GM12878 (cell line): ENCODE results near the gene MUSTN1. TPM values are rescaled to one million over a fixed set of nuclear protein-coding genes. Genes with fewer than 3 reads are reported as not detected.

ENCODE experiments used
- ATAC-seq: fragments of 200-7000 bp; cut with Tn5 transposase; 3 replicates; pipeline ENCODE4 v1.9.1; 2020; ENCODE audit warnings: mild to moderate bottlenecking, moderate library complexity
- BruUV-seq: library from RNA; stranded (reverse); fragments of 400-500 nt; replicated peaks from 2 replicates; lab custom pipeline; 2021; lab: Mats Ljungman, UMichigan
- CTCF ChIA-PET: fragments of 300-600 bp; sonication (Branson Sonifier 250); formaldehyde crosslinking; extraction: SDS; loops from one replicate; lab custom pipeline; 2021; ENCODE audit warnings: inconsistent platforms; lab: Yijun Ruan, JAX
- POLR2A ChIA-PET: fragments of 350-600 bp; formaldehyde crosslinking; extraction: SDS; loops from one replicate; lab custom pipeline; 2021; ENCODE audit warnings: inconsistent platforms; lab: Charles Lee
- RAD21 ChIA-PET: fragments of 300-600 bp; sonication (Branson Sonifier 250); formaldehyde crosslinking; loops from one replicate; lab custom pipeline; 2023; ENCODE audit warnings: antibody characterized with exemption; ENCODE audit not compliant: unreplicated experiment; lab: Charles Lee
- SMC1A ChIA-PET: fragments of 300-600 bp; sonication (Branson Sonifier 250); formaldehyde crosslinking; loops from one replicate; lab custom pipeline; 2023; ENCODE audit not compliant: unreplicated experiment, uncharacterized antibody; lab: Charles Lee
- DNase-seq: peaks from one replicate; pipeline ENCODE4 v3.0.0-alpha.2; 2011; ENCODE audit warnings: low read depth, low spot score
- FAIRE-seq: peaks from 3 replicates; lab custom pipeline; 2011; peaks lifted over from hg19 to GRCh38; lab: Jason Lieb, UNC
- H2AFZ ChIP-seq: 2 replicates; pipeline ENCODE4 v1.6.0; 2011; ENCODE audit warnings: low read depth, low read length, control low read depth; ENCODE audit not compliant: control insufficient read depth
- H3K27ac ChIP-seq: 2 replicates; pipeline ENCODE4 v1.5.1; 2011; ENCODE audit warnings: control low read depth; ENCODE audit not compliant: control insufficient read depth, insufficient read depth
- H3K27me3 ChIP-seq, 2 experiments: replicated peaks in 1 of 2; 2 replicates each; pipeline versions ENCODE4 v1.6.0 to v1.6.1; 2011; ENCODE audit warnings: low read length in 1 of 2; ENCODE audit not compliant: control insufficient read depth in 2 of 2, insufficient read depth in 2 of 2
- H3K36me3 ChIP-seq, 2 experiments: 2 replicates each; pipeline ENCODE4 v1.5.1; 2011; ENCODE audit warnings: low read length in 1 of 2; ENCODE audit not compliant: control insufficient read depth in 2 of 2, insufficient read depth in 2 of 2
- H3K4me1 ChIP-seq: 2 replicates; pipeline ENCODE4 v1.6.1; 2011; ENCODE audit warnings: mild to moderate bottlenecking, low read length, moderate library complexity, mixed read lengths; ENCODE audit not compliant: control insufficient read depth, insufficient read depth
- H3K4me2 ChIP-seq: 2 replicates; pipeline ENCODE4 v1.6.0; 2011; ENCODE audit warnings: control low read depth; ENCODE audit not compliant: control insufficient read depth, insufficient read depth
- H3K4me3 ChIP-seq: fragments of 200-600 bp; sonication (generic); 2 replicates; pipeline ENCODE4 v1.5.1; 2016
- H3K79me2 ChIP-seq: 2 replicates; pipeline ENCODE4 v1.6.0; 2011; ENCODE audit warnings: low read length; ENCODE audit not compliant: control insufficient read depth, insufficient read depth
- H3K9ac ChIP-seq: 2 replicates; pipeline ENCODE4 v1.8.0; 2011; ENCODE audit warnings: low read length, control low read depth, mixed read lengths; ENCODE audit not compliant: control insufficient read depth, insufficient read depth
- H3K9me3 ChIP-seq: replicated peaks from 3 replicates; pipeline ENCODE4 v1.5.1; 2011; ENCODE audit warnings: mild to moderate bottlenecking, low read length; ENCODE audit not compliant: control insufficient read depth, insufficient read depth
- H4K20me1 ChIP-seq: 2 replicates; pipeline ENCODE4 v1.6.0; 2011; ENCODE audit not compliant: control insufficient read depth, insufficient read depth
- BCLAF1 ChIP-seq: fragments of 450-650 bp; IDR thresholded peaks from 2 replicates; pipeline ENCODE4 v1.6.1; 2017; ENCODE audit warnings: antibody characterized with exemption, mild to moderate bottlenecking, moderate library complexity
- CHD2 ChIP-seq: IDR thresholded peaks from 2 replicates; pipeline ENCODE4 v1.6.1; 2011; ENCODE audit warnings: low read depth, low read length, improper control_type of control experiment, borderline replicate concordance
- FOS ChIP-seq: IDR thresholded peaks from 3 replicates; pipeline ENCODE4 v1.6.1; 2011; ENCODE audit warnings: borderline replicate concordance; ENCODE audit not compliant: insufficient read length; ENCODE audit errors: extremely low read depth
- GABPA ChIP-seq: IDR thresholded peaks from 2 replicates; pipeline ENCODE4 v1.6.1; 2014; ENCODE audit warnings: antibody characterized with exemption, low read depth, mild to moderate bottlenecking, inconsistent platforms
- HDAC6 ChIP-seq: fragments of 200-600 bp; sonication (generic); IDR thresholded peaks from one replicate; pipeline ENCODE4 v1.8.0; 2017; ENCODE audit warnings: antibody characterized with exemption; ENCODE audit not compliant: unreplicated experiment
- HSF1 ChIP-seq: fragments of 150-350 bp; IDR thresholded peaks from 2 replicates; pipeline ENCODE4 v1.6.1; 2014; ENCODE audit warnings: mild to moderate bottlenecking, low read depth, low read length
- MXI1 ChIP-seq: fragments of 150-350 bp; IDR thresholded peaks from 2 replicates; pipeline ENCODE4 v1.6.1; 2011; ENCODE audit warnings: low read depth, mild to moderate bottlenecking, inconsistent platforms, low read length, improper control_type of control experiment
- NBN ChIP-seq: fragments of 450-650 bp; IDR thresholded peaks from 2 replicates; pipeline ENCODE4 v1.6.1; 2016
- NFXL1 ChIP-seq: fragments of 450-650 bp; IDR thresholded peaks from 2 replicates; pipeline ENCODE4 v1.6.1; 2017; ENCODE audit warnings: antibody characterized with exemption, mild to moderate bottlenecking, borderline replicate concordance
- NFYB ChIP-seq: IDR thresholded peaks from 2 replicates; pipeline ENCODE4 v1.6.1; 2011; ENCODE audit warnings: low read depth, mild to moderate bottlenecking, low read length, improper control_type of control experiment, moderate library complexity; ENCODE audit not compliant: insufficient read depth
- POLR2AphosphoS2 ChIP-seq: IDR thresholded peaks from 2 replicates; pipeline ENCODE4 v1.6.1; 2011; ENCODE audit warnings: low read depth, mild to moderate bottlenecking, low read length, improper control_type of control experiment, moderate library complexity
- POLR2AphosphoS5 ChIP-seq: IDR thresholded peaks from 2 replicates; pipeline ENCODE4 v1.6.1; 2011; ENCODE audit warnings: mild to moderate bottlenecking, low read length, inconsistent platforms
- RAD51 ChIP-seq: fragments of 450-650 bp; IDR thresholded peaks from 2 replicates; pipeline ENCODE4 v1.6.1; 2016; ENCODE audit warnings: moderate library complexity, mild to moderate bottlenecking, inconsistent platforms
- RB1 ChIP-seq: fragments of 450-650 bp; formaldehyde crosslinking; IDR thresholded peaks from 2 replicates; pipeline ENCODE4 v1.6.1; 2017; ENCODE audit warnings: mild to moderate bottlenecking, borderline replicate concordance
- REST ChIP-seq: IDR thresholded peaks from 2 replicates; pipeline ENCODE4 v1.6.1; 2012; ENCODE audit warnings: mild to moderate bottlenecking, low read depth, low read length
- SREBF1 ChIP-seq: IDR thresholded peaks from 2 replicates; pipeline ENCODE4 v1.6.1; 2012; ENCODE audit warnings: mild to moderate bottlenecking, low read length
- ZNF384 ChIP-seq: IDR thresholded peaks from 2 replicates; pipeline ENCODE4 v1.6.1; 2012; ENCODE audit warnings: low read depth, mild to moderate bottlenecking, low read length, improper control_type of control experiment, borderline replicate concordance
- WGBS: methylation state at CpG from one replicate; pipeline ENCODE4 v1.1.6; 2016; ENCODE audit warnings: low lambda C conversion rate; ENCODE audit not compliant: insufficient replicate concordance, insufficient coverage; ENCODE audit errors: missing lambda C conversion rate; 5-methylcytosine and 5-hydroxymethylcytosine counted together
- in situ Hi-C: fragments of 300-500 bp; cut with MboI; formaldehyde crosslinking; loops from 9 replicates; pipeline ENCODE4 v1.14.3; 2018; ENCODE audit warnings: mixed read lengths
- intact Hi-C: fragments of 100-400 bp; cut with micrococcal nuclease; formaldehyde crosslinking; loops from one replicate; pipeline ENCODE4 v1.14.2; 2022; ENCODE audit not compliant: unreplicated experiment
- polyA plus RNA-seq, 11 experiments: library from polyadenylated mRNA; depleted of rRNA in 4 of 11; unstranded in 6 of 11; stranded (reverse) in 5 of 11; fragments of >200 nt; fragmentation: Nextera tagmentation in 4 of 11; fragmentation: Illumina TruSeq in 1 of 11; extraction: Ambion mirVana in 4 of 11; extraction: Trizol in 1 of 11; gene quantifications; 1 replicate in 1 of 11; 2 replicates in 10 of 11; pipeline versions ENCODE4 v1.2.1 to v1.2.3, GENCODE V29; 2011 to 2016; ENCODE audit warnings: inconsistent platforms in 2 of 11, missing spikeins in 2 of 11, low read depth in 1 of 11
- total RNA-seq, 4 experiments: library from RNA; depleted of rRNA in 3 of 4; stranded (reverse); fragments of >200 nt in 3 of 4; fragmentation: Illumina TruSeq in 1 of 4; extraction: Trizol in 1 of 4; gene quantifications; 2 replicates each; pipeline versions ENCODE4 v1.2.1 to v1.2.3, GENCODE V29; 2013 to 2021

MUSTN1 gene
- total and polyA plus RNA-seq, 10 of the 15 experiments (the other 5 are each of a cell fraction or from before 2014, with no cell fraction given) = 0.35 to 4.5 (median 1.2) TPM; not detected in 2

- H3K27me3 ChIP-seq = no peaks in the 10 kb centered on the region
- ChIA-PET CTCF (no interaction called here), POLR2A (no interaction called here), SMC1A (no interaction called here), RAD21 (no interaction called here)
- no peak for FAIRE-seq
- 56% methylated on average over 16 of the region's 19 CpGs for WGBS
- in situ Hi-C loops (no loop called here), intact Hi-C loops (no loop called here)
- no peak overlapping the region for H3K27ac ChIP-seq
- DNase-seq = no peak
- no peak overlapping the region for H3K4me2 ChIP-seq
- no peaks in the 10 kb centered on the region for H3K4me1 ChIP-seq
- BruUV-seq = no TSS peak
- no peak overlapping the region for H2AFZ ChIP-seq
- no peak overlapping the region for H3K4me3 ChIP-seq
- H3K36me3 ChIP-seq = no peaks in the 10 kb centered on the region
- no peaks in the 10 kb centered on the region for H3K79me2 ChIP-seq
- no peak overlapping the region for H3K9ac ChIP-seq
- no peaks in the 10 kb centered on the region for H3K9me3 ChIP-seq
- no peak for ATAC-seq
- H4K20me1 ChIP-seq = no peaks in the 10 kb centered on the region; the same call in 1 of the 2 replicates
- TF ChIP-seq SREBF1 (no peak), CHD2 (no peak), HDAC6 (no peak), FOS (no peak), POLR2AphosphoS2 (no peak), NFXL1 (no peak), NFYB (no peak), RAD51 (no peak), HSF1 (no peak), NBN (no peak), GABPA (no peak), RB1 (no peak), MXI1 (no peak), POLR2AphosphoS5 (no peak), REST (no peak), ZNF384 (no peak), BCLAF1 (no peak)
These were observed 29.4 kb downstream of the MUSTN1 start for GRCh38 chr3:52805270-52806039.
